Stimulated activated CD4-positive, alpha-beta T cell treated with anti-CD3 and anti-CD28 coated beads, Interleukin-2, amount 100 ng/mL, for 24 hours (primary cell): ENCODE results near the gene OR7D2.
A peak's percentile ranks its signal among the peaks of the same experiment; 100 is the strongest.
"Not testable (repeated sequence)": the region's sequence is repeated elsewhere in the genome, so short reads cannot be mapped to it uniquely, and the experiment has no call there.

ENCODE experiments used
- DNase-seq, 2 donors: peaks; one replicate each; pipeline ENCODE4 v3.0.0-alpha.2; 2020

Gene OR7D2

DNA sequence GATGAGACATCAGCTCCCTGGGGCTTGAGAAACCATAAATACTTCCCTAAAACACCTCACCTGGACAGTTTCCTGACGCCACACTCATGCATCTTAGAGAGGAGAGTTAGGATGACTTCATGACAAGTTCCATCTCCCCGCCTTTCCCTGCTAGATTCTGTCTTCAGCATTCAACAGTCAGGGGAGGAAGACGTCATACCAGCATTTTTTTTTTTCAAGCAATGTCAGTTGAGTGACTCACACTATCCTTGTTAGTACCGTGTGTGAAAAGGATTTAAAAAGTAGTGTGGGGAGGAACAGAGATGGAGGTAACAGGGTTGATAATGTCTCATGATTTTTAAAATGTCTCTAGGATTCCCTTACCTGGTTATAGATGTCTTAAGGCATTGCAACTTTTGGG is at the start of gene OR7D2:
OR7D2 (plus strand) TSS at position 79 of the 400 bp plus-strand sequence. CDS start 6,803 bp downstream, outside the sequence.
- DNase-seq: no peak

DNA sequence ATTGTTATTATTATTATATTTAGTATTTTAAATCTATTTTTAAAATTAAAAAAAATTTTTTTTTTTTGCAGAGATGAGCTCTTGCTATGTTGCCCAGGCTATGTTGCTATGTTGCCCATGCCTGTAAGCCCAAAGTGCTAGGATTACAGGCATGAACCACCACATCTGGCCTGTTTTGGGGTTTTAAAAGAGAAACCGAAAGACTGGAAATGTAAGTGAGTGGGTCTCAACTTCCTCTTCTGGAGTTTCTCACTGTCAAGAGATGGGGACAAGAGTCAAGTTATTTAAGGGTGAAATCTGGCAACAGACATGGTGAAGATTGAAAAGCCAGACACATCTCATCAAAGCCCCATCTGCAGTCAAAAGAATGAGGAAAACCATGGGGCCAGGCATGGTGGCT is 47.8 kb upstream of the OR7D2 start:
- DNase-seq: no peak

DNA sequence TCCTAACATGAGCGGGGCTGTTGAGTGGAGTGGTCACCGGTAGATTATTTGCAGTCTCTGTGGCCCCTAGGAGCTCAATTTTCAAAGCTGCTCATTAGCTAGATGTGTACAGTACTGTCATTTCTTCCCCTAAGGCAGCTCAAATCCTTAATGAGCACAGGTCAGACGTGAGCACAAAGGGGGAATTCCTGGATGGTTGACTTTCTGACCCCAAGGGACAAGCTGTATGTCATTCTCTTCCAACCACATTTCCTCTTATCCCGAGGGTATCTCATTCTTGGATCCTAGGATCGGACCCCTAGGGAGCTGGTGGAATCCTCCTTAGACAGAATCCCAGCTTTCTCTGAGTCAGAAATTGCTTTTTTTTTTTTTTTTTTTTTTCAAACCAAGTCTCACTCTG is 46.4 kb upstream of the OR7D2 start:
- DNase-seq: no peak

DNA sequence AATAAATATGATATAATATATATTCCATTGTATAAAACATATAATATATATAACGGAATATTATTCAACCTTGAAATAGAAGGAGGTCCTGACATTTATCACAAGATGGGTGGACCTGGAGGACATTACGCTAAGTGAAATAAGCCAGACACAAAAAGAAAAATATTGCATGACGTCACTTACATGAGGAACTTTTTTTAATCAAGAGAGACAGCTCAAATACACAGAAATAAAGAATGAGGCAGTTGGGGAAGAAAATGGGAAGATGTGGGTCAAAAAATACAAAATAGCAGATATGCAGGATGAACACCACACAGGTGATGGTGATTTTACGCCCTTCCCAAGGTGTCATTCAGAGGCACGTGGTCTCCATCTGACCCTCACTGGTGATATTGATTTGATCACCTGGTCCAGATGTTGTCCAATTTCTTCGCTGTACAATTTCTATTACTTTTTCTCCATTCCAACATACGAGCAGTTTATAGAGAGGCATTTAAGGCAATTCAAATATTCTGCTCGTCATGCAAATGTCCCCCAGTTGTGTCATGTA is 39.1 kb upstream of the OR7D2 start:
- no peak for DNase-seq

DNA sequence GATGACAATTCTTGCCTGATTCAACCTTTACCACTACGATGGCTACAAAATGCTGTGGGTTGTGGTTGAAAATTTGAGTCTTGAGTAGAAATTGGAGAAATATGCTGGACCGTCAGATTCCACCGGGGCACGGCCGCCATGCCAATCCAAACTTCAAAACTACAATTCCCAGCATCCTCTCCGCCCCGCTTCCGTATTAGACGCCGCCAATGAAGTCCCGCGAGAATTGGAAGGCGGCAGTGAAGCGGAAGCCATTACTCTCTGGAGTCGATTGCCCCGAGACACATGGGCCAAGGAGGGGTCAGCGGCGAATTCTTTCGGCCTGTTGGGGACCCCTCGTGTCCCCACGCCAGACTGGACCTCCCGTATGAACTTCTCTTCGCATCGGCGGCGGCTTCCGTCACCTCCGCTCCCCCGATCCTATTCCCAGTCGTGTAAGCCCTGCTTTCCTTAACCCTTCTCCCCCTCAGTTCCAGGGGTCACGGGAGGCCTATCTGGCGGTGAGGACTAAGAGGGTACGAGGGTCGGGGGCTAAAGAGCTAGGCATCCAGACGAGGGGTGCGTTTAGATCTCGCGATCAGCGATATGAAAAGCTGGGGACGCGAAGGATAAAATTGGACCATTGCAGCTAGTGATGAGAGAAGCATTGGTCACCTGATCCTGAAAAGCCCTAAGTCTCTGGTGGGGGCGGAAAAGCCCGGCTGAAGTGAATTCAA is 38.5 kb upstream of the OR7D2 start, which contains the start of gene ZNF317:
ZNF317 (plus strand) TSS at position 239 of the 716 bp plus-strand sequence. CDS start 15,620 bp downstream, outside the sequence.
- DNase-seq: peak; percentile 88 to 89

DNA sequence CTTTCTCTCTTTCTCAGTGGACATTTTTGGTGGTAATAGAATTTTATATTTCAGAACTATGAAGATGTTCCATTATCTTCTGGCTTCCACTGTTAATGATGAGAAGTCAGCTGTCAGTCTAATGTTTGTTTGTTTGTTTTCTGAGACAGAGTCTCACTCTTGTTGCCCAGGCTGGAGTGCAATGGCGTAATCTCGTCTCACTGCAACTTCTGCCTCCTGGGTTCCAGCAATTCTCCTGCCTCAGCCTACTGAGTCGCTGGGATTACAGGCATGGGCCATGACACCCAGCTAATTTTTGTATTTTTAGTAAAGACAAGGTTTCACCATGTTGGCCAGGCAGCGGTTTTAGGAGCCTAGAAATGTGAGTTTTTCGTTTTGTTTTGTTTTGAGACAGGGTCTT is 33.9 kb upstream of the OR7D2 start:
- DNase-seq: no peak

DNA sequence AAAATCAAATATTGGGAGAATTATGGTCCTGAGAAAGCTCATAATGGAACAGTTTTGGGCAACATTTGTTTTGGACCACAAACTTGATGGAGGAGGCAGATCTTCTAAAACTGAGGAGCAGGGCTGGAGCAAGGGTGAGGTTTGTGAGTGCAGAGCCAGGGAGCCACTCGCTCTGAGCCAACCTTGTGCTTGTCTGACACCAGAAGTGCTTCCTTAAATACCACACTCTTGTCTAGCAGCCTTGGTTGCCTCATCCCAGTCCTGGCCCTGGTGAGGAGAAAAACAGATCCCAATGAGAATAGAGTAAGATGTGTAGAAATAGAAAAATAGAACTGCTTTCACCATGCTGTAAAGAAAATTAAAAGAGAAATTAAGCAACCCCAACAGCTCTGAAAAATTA is 31.9 kb upstream of the OR7D2 start:
- no peak for DNase-seq

DNA sequence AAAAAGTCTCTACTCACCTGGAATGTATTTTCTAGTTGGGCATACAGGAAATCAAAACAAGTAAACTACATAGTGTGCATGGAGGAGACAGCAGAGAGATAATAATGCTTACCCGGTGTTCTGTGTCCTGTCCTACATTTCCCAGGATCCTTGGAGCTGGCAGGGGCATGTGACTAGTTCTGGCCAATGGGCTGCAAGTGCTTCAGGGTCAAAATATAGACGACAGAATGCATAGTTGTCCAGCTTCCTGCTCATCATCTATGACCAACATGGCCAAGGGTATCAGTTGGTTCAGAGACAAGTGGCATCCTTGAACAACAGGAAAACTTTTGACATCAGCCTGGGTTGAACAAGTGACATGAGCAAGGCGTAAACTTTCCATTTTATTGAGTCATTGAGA is 30.1 kb upstream of the OR7D2 start:
- no peak for DNase-seq

DNA sequence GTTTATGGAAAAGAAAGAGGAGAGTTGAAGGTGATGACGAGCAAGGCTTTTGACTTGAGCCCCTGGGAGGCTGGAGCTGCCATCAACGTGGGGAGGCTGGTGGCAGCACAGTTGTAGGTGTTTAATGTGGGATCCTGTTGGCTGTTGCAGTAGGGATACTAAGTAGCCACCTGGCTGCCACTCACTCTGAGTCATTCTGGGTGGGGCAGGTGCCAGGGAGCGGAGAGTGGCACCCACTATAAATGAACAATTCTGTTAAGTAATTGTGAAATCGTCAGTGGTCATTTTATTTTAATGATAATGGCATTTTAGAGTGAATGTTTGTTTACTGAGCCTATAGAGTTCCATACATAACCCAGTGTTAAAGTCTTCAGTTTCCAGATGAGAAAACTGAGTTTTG is 28.8 kb upstream of the OR7D2 start:
- DNase-seq: no peak

DNA sequence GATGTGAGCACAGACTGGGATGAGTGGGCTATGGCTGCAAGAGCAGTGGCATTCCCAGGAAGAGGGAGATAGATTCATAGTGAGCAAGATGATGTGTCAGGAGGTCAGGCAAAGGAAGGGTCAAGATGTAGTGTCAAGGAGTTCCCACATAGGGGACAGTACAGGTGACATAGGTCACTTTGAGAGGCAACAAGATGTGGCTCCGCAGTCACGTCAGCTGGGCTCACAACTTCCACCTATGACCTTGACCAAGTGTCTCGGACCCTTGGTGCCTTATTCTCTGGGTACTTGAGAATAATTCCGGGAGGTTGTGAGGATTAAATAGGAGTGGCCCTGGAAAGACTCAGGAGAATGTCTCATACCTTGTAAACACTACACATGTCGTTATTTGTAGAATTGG is 28.1 kb upstream of the OR7D2 start:
- no peak for DNase-seq

DNA sequence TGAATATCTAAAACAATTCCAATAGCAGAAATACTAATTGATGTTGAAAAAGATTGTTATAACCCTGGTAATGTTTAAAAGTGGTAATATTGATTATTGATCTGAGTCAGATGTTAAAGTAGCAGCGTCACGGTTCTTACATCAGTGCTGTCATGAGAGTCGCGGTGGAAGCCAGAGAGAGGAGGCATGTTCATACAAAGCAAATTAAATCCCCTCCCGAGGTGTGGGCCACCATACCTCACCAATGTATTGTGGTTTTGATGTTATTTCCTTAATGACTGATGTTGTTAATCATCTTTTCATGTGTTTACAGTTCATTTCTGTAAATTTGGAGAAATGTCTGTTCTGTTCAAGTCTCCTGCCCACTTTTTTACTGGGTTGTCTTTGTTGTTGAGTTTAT is 27.4 kb upstream of the OR7D2 start:
- no peak for DNase-seq

DNA sequence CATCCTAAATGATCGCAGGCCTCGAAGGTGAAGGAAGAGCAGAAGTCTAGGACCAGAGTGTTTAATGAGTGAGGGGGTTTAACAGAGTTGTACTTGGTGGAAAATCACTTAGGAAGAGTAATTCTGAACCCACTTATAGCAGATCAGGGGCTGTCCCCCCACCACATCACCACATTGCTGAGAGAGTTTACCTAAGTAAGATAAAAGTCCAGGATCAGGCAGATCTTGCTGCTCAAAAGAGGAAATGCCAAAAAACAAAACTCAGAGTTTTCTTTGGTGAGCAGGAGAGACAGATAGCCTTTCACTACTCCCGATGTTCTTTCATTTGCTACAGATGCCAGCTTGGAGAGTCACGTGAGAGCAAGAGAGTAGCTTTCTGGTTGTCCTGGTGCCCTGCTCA is 23.2 kb upstream of the OR7D2 start:
- DNase-seq: no peak

DNA sequence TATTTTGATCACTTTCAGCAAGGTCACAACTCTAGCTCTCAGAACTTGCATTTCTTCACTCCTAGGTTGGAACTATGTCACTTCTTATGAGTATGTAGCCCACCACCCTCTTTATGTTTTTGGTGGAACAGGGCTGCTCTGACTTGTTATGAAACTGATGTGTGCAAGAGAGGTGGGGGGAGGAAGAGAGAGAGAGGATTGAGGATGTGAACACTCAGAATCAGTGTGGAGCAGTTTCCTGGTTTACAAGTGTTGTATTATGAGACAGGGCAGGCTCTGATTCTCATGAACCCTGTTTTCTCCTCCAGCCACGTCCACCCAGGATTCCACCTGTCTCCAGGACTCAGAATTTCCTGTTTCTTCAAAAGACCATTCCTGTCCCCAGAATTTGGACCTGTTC is 22.5 kb upstream of the OR7D2 start:
- DNase-seq: no peak

DNA sequence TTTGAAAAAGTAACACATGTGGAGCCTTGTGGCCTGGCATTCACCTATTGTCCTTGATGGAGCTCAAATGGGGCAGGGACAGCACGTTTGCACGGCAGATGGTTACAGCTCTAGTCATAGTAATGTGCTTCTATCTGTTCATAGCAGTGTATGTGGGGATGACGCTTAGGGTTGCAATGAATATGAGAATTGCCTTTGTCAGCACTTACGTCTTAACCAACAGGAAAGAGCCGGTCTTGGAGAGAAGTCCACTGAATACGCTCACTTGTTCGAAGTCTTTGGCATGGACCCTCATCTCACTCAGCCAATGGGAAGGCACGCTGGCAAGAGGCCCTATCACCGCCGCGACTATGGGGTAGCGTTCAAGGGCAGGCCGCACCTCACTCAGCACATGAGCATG is 18.9 kb upstream of the OR7D2 start:
- DNase-seq: no peak

DNA sequence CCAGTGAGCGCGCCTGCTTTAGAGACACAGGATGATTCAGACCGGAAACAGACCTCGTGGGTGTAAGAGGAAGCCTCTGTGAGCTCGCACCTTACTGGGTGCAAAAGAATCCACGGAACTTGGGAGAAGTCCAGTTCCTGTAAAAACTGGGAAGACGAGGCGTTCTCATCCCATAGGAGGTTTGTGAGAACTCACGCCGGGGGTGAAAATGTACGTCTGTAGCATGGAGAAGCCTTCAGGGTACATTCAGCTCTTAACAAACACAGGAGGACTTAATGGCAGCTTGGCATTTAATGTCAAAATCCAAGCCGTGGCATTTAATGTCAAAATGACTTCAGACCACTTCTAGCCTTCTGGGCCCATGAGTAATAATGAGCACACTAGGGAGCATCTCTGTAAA is 17.4 kb upstream of the OR7D2 start:
- DNase-seq: no peak

DNA sequence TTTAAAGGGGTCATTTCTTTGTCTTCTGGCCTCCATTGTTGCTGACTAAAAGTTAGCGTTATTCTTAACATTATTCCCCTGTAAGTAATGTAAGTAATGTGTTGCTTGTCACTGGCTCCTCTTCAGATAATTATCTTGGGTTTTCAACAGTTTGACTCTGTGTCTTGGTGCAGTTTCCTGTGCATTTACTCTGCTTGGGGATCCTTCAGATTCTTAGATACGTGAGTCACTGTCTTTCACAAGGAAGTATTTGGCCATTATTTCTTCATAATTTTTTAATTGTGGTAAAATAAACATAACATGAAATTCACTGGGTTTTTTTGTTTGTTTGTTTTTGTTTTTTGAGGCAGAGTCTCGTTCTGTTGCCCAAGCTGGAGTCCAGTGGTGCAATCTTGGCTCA is 13.5 kb upstream of the OR7D2 start:
- no peak for DNase-seq

DNA sequence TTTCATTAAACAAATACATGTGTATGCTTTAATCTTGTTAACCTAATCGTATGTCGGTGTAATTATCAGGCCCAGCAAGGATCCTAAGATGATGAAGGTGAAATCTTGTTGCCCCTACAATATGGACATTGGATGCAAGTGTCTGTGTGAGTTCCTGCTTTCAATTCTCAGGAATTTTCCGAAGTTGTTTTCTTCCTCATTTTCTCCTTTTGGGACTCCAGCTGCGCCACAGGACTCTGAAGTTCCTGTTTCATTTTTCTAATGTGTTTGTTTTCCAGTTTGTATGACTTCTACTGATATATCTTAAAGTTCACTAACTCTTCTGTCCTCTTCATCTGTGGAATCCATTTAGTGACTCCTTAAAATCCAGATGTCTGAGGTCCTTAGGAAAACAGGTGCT is 11.9 kb upstream of the OR7D2 start:
- no peak for DNase-seq

DNA sequence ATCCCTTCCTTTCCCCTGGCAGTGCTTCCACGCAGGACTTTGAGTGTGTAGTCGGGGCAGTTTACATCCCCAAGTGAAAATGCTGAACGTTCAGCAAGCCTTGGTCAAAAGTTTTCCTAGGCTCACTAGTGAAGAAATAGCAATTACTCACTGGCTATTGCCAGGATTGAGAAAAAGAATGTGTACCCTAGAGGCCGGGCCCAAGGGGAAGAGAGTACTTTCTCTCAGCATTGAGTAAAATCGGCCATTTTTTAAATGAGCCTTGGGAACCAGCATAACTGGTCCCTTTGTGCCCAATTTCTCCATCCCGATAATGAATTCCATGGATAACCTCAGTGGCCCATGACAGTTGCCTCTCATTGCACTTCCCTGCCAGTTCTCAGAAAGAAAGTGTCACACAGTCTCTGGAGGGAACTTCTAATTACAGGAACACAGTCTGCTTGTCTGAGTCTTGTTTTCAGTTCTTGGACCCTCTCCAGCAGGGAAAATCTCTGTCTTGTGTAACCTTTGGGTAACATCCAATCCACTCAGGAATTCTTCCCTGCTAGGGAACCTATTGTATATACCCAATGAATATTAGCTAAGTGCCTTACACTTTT is 7.3 kb upstream of the OR7D2 start:
- DNase-seq: no peak

DNA sequence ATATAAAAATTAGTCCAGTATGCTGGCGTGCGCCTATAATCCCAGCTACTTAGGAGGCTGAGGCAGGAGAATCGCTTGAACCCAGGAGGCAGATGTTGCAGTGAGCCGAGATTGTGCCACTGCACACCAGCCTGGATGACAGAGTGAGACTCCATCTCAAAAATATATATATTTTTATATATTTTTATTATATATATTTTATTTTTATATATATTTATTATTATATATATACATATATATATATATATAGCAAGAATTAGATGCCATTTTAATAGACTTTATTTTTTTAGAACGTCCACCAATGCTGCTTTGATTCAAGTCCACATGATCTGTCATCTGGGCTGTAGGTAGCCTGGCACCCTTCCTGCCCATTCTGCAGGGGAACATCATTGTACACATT is 3.5 kb upstream of the OR7D2 start:
- DNase-seq: no peak

DNA sequence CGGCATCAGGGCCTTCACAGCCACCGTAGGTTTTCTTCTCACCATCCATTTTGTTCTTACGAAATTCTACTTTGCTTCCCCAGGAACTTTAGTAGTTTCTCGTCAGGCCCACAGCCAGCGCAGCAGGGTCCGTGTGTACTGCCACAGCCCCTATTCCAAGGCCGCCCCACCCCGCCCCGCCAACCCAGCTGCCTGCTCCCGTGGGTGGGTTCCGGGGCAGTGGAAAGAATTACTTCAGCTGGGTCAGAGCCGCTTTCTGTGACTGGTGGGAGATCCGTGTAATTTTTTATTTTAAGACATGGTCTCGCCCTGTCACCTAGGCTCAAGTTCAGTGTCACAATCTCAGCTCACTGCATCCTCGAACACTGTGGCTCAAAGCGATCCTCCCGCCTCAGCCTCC is 4.2 kb downstream of the OR7D2 start:
- no peak for DNase-seq

DNA sequence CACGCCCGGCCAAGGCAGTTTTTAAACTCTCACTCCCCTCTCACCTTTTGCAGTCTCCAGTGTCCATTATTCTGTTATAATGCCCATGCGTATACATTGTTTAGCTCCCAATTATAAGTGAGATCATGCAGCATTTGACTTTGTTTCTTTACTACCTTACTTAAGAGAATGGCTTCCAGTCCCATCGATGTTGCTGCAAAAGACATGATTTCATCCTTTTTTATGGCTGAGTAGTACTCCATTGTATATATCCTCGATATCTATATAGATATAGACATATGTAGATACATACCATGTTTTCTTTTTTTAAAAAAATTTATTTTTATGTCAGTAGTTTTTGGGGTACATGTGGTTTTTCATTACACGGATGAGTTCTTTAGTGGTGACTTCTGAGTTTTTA is 8.4 kb downstream of the OR7D2 start:
- DNase-seq: no peak

DNA sequence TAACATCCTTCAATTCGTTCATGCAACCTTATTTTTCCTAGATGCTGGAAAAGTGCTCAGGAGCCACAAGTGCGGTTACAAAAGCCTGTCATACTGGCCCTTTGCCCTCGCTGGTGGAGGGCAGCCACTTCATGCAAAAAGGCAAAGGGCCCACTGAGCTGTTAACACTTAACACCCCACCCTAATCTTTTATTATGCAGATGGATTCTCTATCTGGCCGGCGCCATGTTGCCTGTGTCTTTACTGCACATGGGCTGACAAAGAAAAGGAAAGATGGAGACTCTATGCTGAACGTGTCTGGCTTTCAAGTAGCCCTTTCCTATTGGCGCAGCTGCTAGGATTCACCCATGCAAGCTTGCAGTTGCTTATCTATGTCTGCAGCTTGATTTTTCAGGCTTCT is 10.8 kb downstream of the OR7D2 start:
- DNase-seq: no peak

DNA sequence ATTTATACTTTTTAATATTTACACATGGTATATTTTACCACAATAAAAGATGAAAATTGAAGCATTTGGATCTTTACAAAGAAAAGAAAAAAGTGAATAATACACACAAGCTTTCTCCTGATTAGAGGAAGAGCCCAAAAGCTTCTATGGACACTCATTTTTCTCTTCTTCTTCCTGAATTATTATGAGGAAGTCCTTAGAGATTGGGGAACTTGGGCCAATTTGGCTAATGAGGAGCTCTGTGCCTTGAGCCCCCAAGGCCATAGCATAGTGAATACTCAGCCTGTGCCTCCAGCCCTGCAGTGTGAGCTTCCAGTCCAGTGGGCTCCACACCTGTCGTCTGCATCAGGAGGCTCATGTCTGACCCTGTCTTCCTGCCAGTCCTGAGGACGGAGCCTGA is 19.3 kb downstream of the OR7D2 start:
- not testable (repeated sequence) for DNase-seq

DNA sequence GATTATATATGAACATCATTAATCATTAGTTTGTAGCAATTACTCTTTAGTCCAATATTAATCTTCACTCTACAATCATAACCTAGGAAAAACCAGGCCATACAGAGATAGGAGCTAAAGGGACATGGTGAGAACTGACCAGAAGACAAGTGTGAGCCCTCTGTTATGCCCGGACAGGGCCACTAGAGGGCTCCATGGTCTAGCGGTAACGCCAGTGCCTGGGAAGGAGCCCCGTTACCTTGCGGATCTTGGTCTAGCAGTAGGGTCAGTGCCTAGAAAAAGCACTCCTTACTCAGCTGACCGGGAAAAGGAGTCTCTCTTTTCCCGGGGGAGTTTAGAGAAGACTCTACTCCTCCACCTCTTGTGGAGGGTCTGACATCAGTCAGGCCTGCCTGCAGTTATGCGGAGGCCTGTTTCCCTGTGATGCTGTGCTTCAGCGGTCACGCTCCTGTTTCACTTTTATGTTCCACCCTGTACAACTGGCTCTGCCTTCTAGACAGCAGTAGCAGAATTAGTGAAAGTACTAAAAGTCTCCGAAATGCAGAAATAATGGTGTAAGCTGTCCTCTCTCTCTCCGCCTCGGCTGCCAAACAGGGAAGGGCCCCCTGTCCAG is 26.8 kb downstream of the OR7D2 start:
- peak; percentile 70 to 74 for DNase-seq
